Neural progenitor cell (in vitro differentiated cells): ENCODE data around the gene TAF1C.

Experiments used
- EZH2 ChIP-seq: fragments of 200-600 bp; sonication (generic); IDR thresholded peaks from 2 replicates; pipeline ENCODE4 v1.6.1; 2017; ENCODE audit warnings: antibody characterized with exemption, mild to moderate bottlenecking, moderate library complexity
- EZH2phosphoT487 ChIP-seq: fragments of 200-600 bp; sonication (generic); IDR thresholded peaks from 2 replicates; pipeline ENCODE4 v1.6.1; 2017; ENCODE audit warnings: antibody characterized with exemption
- TF ChIP-seq, protein P1 (sequence below): fragments of 200-600 bp; sonication (generic); IDR thresholded peaks from 2 replicates; pipeline ENCODE4 v1.5.1; 2017; ENCODE audit warnings: antibody characterized with exemption, mild to moderate bottlenecking

- TF ChIP-seq, protein P1, sequence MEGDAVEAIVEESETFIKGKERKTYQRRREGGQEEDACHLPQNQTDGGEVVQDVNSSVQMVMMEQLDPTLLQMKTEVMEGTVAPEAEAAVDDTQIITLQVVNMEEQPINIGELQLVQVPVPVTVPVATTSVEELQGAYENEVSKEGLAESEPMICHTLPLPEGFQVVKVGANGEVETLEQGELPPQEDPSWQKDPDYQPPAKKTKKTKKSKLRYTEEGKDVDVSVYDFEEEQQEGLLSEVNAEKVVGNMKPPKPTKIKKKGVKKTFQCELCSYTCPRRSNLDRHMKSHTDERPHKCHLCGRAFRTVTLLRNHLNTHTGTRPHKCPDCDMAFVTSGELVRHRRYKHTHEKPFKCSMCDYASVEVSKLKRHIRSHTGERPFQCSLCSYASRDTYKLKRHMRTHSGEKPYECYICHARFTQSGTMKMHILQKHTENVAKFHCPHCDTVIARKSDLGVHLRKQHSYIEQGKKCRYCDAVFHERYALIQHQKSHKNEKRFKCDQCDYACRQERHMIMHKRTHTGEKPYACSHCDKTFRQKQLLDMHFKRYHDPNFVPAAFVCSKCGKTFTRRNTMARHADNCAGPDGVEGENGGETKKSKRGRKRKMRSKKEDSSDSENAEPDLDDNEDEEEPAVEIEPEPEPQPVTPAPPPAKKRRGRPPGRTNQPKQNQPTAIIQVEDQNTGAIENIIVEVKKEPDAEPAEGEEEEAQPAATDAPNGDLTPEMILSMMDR: no peak
- TF ChIP-seq EZH2phosphoT487 (no peak), EZH2 (no peak)
Observed at GRCh38 chr16:84166796-84167695, 19.8 kb downstream of the TAF1C start.
